Thyroid gland (tissue), 4 donors: ENCODE measurements around the gene SLC2A5.

Source experiments
- CTCF ChIP-seq, 6 experiments: fragments of 200-600 bp in 3 of 6; fragments of 450-650 bp in 3 of 6; sonication (generic) in 3 of 6; IDR thresholded peaks; one replicate each; pipeline ENCODE4 v1.5.1; 2016 to 2019; ENCODE audit warnings: antibody characterized with exemption in 6 of 6, mild to moderate bottlenecking in 2 of 6, inconsistent platforms in 1 of 6, moderate library complexity in 1 of 6
- POLR2A ChIP-seq, 2 donors: fragments of 450-650 bp; IDR thresholded peaks; one replicate each; pipeline ENCODE4 v1.6.1; 2017; ENCODE audit warnings: antibody characterized with exemption in 2 of 2, mild to moderate bottlenecking in 2 of 2, moderate library complexity in 1 of 2

- TF ChIP-seq CTCF (IDR thresholded peaks at IDR 0.05) (no peak), POLR2A (IDR thresholded peaks at IDR 0.05) (no peak)
Observed at GRCh38 chr1:9039761-9040658, 29.4 kb downstream of the SLC2A5 start.
